Panc1 (cell line): ENCODE results near the gene YWHAG. TPM values are rescaled to one million over a fixed set of nuclear protein-coding genes. Genes with fewer than 3 reads are reported as not detected.

Experiments used
- ATAC-seq: fragments of 200-7000 bp; cut with Tn5 transposase; 2 replicates; pipeline ENCODE4 v1.9.1; 2020; ENCODE audit warnings: mild to moderate bottlenecking, moderate library complexity
- BruUV-seq: library from RNA; stranded (reverse); fragments of 400-500 nt; replicated peaks from 2 replicates; lab custom pipeline; 2021; lab: Mats Ljungman, UMichigan
- CTCF ChIA-PET: fragments of 300-600 bp; sonication (Branson Sonifier 250); formaldehyde crosslinking; loops from one replicate; lab custom pipeline; 2022; ENCODE audit warnings: antibody characterized with exemption; lab: Charles Lee
- POLR2A ChIA-PET: fragments of 300-600 bp; sonication (Branson Sonifier 250); formaldehyde crosslinking; loops from one replicate; lab custom pipeline; 2022; ENCODE audit warnings: antibody characterized with exemption; lab: Charles Lee
- DNase-seq: peaks from one replicate; pipeline ENCODE4 v3.0.0-alpha.2; 2010; ENCODE audit warnings: low read depth, low spot score
- H3K27ac ChIP-seq: 2 replicates; pipeline ENCODE4 v1.5.1; 2011; ENCODE audit warnings: mild to moderate bottlenecking, low read length, inconsistent platforms
- H3K27me3 ChIP-seq: fragments of 200-500 bp; sonication (Bioruptor generic); 2 replicates; pipeline ENCODE4 v1.6.0; 2014; ENCODE audit warnings: low read length, inconsistent platforms; ENCODE audit not compliant: control insufficient read depth, insufficient read depth
- H3K36me3 ChIP-seq: fragments of 200-500 bp; sonication (Bioruptor generic); 2 replicates; pipeline ENCODE4 v1.5.1; 2014; ENCODE audit warnings: inconsistent platforms, mild to moderate bottlenecking, low read length, moderate library complexity; ENCODE audit not compliant: control insufficient read depth, insufficient read depth
- H3K4me1 ChIP-seq: 2 replicates; pipeline ENCODE4 v1.5.1; 2011; ENCODE audit warnings: inconsistent platforms, mild to moderate bottlenecking, low read length, moderate library complexity; ENCODE audit not compliant: control insufficient read depth, insufficient read depth
- H3K4me3 ChIP-seq, 2 experiments: 2 replicates each; pipeline ENCODE4 v1.5.1; 2011 to 2012; ENCODE audit warnings: low read depth in 2 of 2, low read length in 2 of 2, mild to moderate bottlenecking in 2 of 2, inconsistent platforms in 1 of 2, moderate library complexity in 1 of 2
- H3K9me3 ChIP-seq: fragments of 200-500 bp; sonication (Bioruptor generic); 2 replicates; pipeline ENCODE4 v1.5.1; 2014; ENCODE audit warnings: low read depth, mild to moderate bottlenecking, inconsistent platforms, low read length, moderate library complexity; ENCODE audit not compliant: control insufficient read depth, insufficient read depth
- CTCF ChIP-seq: fragments of 450-650 bp; IDR thresholded peaks from 2 replicates; pipeline ENCODE4 v1.5.1; 2017; ENCODE audit warnings: mild to moderate bottlenecking
- POLR2AphosphoS5 ChIP-seq: IDR thresholded peaks from 2 replicates; pipeline ENCODE4 v1.6.1; 2012; ENCODE audit warnings: mild to moderate bottlenecking, low read depth, low read length, moderate library complexity
- SIN3A ChIP-seq: IDR thresholded peaks from 2 replicates; pipeline ENCODE4 v1.6.1; 2012; ENCODE audit warnings: low read depth, mild to moderate bottlenecking, low read length, moderate library complexity, borderline replicate concordance; ENCODE audit not compliant: insufficient read depth
- TCF7L2 ChIP-seq: IDR thresholded peaks from 2 replicates; pipeline ENCODE4 v1.6.1; 2011; ENCODE audit warnings: mild to moderate bottlenecking, low read depth, low read length, inconsistent platforms
- in situ Hi-C: cut with HindIII; loops from 2 replicates; pipeline ENCODE4 v1.10.0; 2016; ENCODE audit warnings: low sequenced_read_pairs, low pct_unique_long_range_greater_than_20kb
- intact Hi-C: fragments of 100-400 bp; cut with micrococcal nuclease; formaldehyde crosslinking; loops from one replicate; pipeline ENCODE4 v1.10.0; 2022; ENCODE audit not compliant: unreplicated experiment
- total RNA-seq: library from RNA; stranded (reverse); gene quantifications from one replicate; pipeline ENCODE4 v1.2.1, GENCODE V29; 2021; ENCODE audit not compliant: unreplicated experiment
- TF ChIP-seq, protein P1 (sequence below), 2 experiments: IDR thresholded peaks; 2 replicates each; pipeline ENCODE4 v1.6.1; 2011 to 2012; ENCODE audit warnings: low read depth in 2 of 2, control low read depth in 1 of 2, low read length in 1 of 2, mild to moderate bottlenecking in 1 of 2, moderate library complexity in 1 of 2; ENCODE audit not compliant: insufficient read depth in 1 of 2

YWHAG gene
- total RNA-seq, 1 experiment from 2014 or later: 210 TPM

- in situ Hi-C loops: no loop called here
- no TSS peak for BruUV-seq
These were observed 24.5 kb upstream of the YWHAG start for GRCh38 chr7:76383089-76383944.

DNA sequence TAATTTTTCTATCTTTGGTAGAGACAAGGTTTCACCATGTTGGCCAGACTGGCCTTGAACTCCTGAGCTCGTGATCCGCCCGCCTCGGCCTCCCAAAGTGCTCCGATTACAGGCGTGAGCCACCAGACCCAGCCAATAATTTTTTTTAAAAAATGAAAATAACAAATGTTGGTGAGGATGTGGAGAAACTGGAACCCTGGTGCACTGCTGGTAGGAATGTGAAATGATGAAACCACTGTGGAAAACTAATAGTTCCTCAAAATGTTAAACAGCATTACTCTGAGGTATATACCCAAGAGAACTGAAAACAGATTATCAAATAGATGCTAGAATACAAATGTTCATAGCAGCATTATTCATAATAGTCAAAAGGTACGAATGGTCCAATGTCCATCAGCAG is 23.0 kb upstream of the YWHAG start:
- ChIA-PET POLR2A (no interaction called here), CTCF (no interaction called here)
- in situ Hi-C loops: no loop called here
- intact Hi-C loops: no loop called here
- Histone ChIP-seq H3K27me3 (no peaks in the 10 kb centered on the region), H3K27ac (no peak overlapping the region), H3K9me3 (no peaks in the 10 kb centered on the region), H3K36me3 (no peaks in the 10 kb centered on the region), H3K4me3 (no peak overlapping the region), H3K4me1 (peaks cover 13% of the 10 kb centered on the region)
- ATAC-seq (no peak), DNase-seq (no peak)
- BruUV-seq: no TSS peak
- TF ChIP-seq SIN3A: no peak
- TF ChIP-seq, protein P1, sequence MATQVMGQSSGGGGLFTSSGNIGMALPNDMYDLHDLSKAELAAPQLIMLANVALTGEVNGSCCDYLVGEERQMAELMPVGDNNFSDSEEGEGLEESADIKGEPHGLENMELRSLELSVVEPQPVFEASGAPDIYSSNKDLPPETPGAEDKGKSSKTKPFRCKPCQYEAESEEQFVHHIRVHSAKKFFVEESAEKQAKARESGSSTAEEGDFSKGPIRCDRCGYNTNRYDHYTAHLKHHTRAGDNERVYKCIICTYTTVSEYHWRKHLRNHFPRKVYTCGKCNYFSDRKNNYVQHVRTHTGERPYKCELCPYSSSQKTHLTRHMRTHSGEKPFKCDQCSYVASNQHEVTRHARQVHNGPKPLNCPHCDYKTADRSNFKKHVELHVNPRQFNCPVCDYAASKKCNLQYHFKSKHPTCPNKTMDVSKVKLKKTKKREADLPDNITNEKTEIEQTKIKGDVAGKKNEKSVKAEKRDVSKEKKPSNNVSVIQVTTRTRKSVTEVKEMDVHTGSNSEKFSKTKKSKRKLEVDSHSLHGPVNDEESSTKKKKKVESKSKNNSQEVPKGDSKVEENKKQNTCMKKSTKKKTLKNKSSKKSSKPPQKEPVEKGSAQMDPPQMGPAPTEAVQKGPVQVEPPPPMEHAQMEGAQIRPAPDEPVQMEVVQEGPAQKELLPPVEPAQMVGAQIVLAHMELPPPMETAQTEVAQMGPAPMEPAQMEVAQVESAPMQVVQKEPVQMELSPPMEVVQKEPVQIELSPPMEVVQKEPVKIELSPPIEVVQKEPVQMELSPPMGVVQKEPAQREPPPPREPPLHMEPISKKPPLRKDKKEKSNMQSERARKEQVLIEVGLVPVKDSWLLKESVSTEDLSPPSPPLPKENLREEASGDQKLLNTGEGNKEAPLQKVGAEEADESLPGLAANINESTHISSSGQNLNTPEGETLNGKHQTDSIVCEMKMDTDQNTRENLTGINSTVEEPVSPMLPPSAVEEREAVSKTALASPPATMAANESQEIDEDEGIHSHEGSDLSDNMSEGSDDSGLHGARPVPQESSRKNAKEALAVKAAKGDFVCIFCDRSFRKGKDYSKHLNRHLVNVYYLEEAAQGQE (IDR thresholded peaks at IDR 0.05; ENCODE audit: insufficient read depth in 1 of 2, low read depth in 2 of 2, low read length in 1 of 2): no peak
- TF ChIP-seq CTCF: no peak
- no peak for TF ChIP-seq POLR2AphosphoS5
- TF ChIP-seq TCF7L2: no peak

More at GRCh38 chr7:76383089-76383944, 24.5 kb upstream of the YWHAG start:
- TF ChIP-seq CTCF: no peak
- TF ChIP-seq POLR2AphosphoS5: no peak
- TF ChIP-seq, protein P1 (IDR thresholded peaks at IDR 0.05; ENCODE audit: insufficient read depth in 1 of 2, low read depth in 2 of 2, low read length in 1 of 2): no peak
- no peak for TF ChIP-seq TCF7L2
- no peak for TF ChIP-seq SIN3A
- POLR2A ChIA-PET: no interaction called here
- peaks cover 13% of the 10 kb centered on the region for H3K4me1 ChIP-seq
- no peaks in the 10 kb centered on the region for H3K36me3 ChIP-seq
- intact Hi-C loops: no loop called here
- DNase-seq (no peak), ATAC-seq (no peak)
- H3K4me3 ChIP-seq: no peak overlapping the region
- no peaks in the 10 kb centered on the region for H3K9me3 ChIP-seq
- no peaks in the 10 kb centered on the region for H3K27me3 ChIP-seq
- H3K27ac ChIP-seq: no peak overlapping the region
- CTCF ChIA-PET: interaction anchor here (1.2 kb wide), 1 partner anchor 24 kb away, joined by 3 read pairs; no protein-coding TSS in a partner anchor
